ENCODE measurements around the gene MYO9A.

The MYO9A gene

GRCh38 chr15:72147418-72147817, 29.5 kb upstream of the MYO9A start:
- no peak for TF ChIP-seq CTCF (IDR thresholded peaks at IDR 0.05; ENCODE audit: poor library complexity, severe bottlenecking)
- DNase-seq (ENCODE audit: low spot score): no peak
- Histone ChIP-seq H3K9me3 (ENCODE audit: severe bottlenecking) (no peaks in the 10 kb centered on the region), H3K36me3 (ENCODE audit: low read depth) (no peaks in the 10 kb centered on the region), H3K27me3 (ENCODE audit: insufficient read depth, poor library complexity, severe bottlenecking) (no peaks in the 10 kb centered on the region), H3K4me3 (ENCODE audit: severe bottlenecking) (no peak overlapping the region), H3K4me1 (ENCODE audit: insufficient read depth, poor library complexity, severe bottlenecking) (no peaks in the 10 kb centered on the region), H3K27ac (ENCODE audit: poor library complexity, severe bottlenecking) (no peak overlapping the region)
- no peak for ATAC-seq (ENCODE audit: low read depth)

GRCh38 chr15:72146934-72147333, 29.0 kb upstream of the MYO9A start:
- ATAC-seq (ENCODE audit: low read depth): no peak
- TF ChIP-seq CTCF (IDR thresholded peaks at IDR 0.05; ENCODE audit: poor library complexity, severe bottlenecking): no peak
- no peak overlapping the region for H3K4me3 ChIP-seq (ENCODE audit: severe bottlenecking)

GRCh38 chr15:72146221-72146620, 28.3 kb upstream of the MYO9A start:
- H3K27ac ChIP-seq (ENCODE audit: poor library complexity, severe bottlenecking): no peak overlapping the region
- no peaks in the 10 kb centered on the region for H3K4me1 ChIP-seq (ENCODE audit: insufficient read depth, poor library complexity, severe bottlenecking)
- ATAC-seq (ENCODE audit: low read depth): no peak
- no peak overlapping the region for H3K4me3 ChIP-seq (ENCODE audit: severe bottlenecking)
- H3K9me3 ChIP-seq (ENCODE audit: severe bottlenecking): no peaks in the 10 kb centered on the region
- no peak for DNase-seq (ENCODE audit: low spot score)
- no peak for TF ChIP-seq CTCF (IDR thresholded peaks at IDR 0.05; ENCODE audit: poor library complexity, severe bottlenecking)
- no peaks in the 10 kb centered on the region for H3K36me3 ChIP-seq (ENCODE audit: low read depth)
- H3K27me3 ChIP-seq (ENCODE audit: insufficient read depth, poor library complexity, severe bottlenecking): no peaks in the 10 kb centered on the region

More at GRCh38 chr15:72146934-72147333, 29.0 kb upstream of the MYO9A start:
- H3K27me3 ChIP-seq (ENCODE audit: insufficient read depth, poor library complexity, severe bottlenecking): no peaks in the 10 kb centered on the region
- H3K27ac ChIP-seq (ENCODE audit: poor library complexity, severe bottlenecking): no peak overlapping the region
- no peaks in the 10 kb centered on the region for H3K36me3 ChIP-seq (ENCODE audit: low read depth)
- no peaks in the 10 kb centered on the region for H3K9me3 ChIP-seq (ENCODE audit: severe bottlenecking)
- no peak for DNase-seq (ENCODE audit: low spot score)
- no peaks in the 10 kb centered on the region for H3K4me1 ChIP-seq (ENCODE audit: insufficient read depth, poor library complexity, severe bottlenecking)

GRCh38 chr15:72141171-72142084, 23.5 kb upstream of the MYO9A start:
- no peak for ATAC-seq (ENCODE audit: low read depth)
- H3K27me3 ChIP-seq (ENCODE audit: insufficient read depth, poor library complexity, severe bottlenecking): no peaks in the 10 kb centered on the region

More at GRCh38 chr15:72141171-72142084, 23.5 kb upstream of the MYO9A start:
- Histone ChIP-seq H3K4me3 (ENCODE audit: severe bottlenecking) (no peak overlapping the region), H3K27ac (ENCODE audit: poor library complexity, severe bottlenecking) (no peak overlapping the region), H3K4me1 (ENCODE audit: insufficient read depth, poor library complexity, severe bottlenecking) (no peaks in the 10 kb centered on the region), H3K9me3 (ENCODE audit: severe bottlenecking) (no peaks in the 10 kb centered on the region), H3K36me3 (ENCODE audit: low read depth) (no peaks in the 10 kb centered on the region)
- DNase-seq (ENCODE audit: low spot score): no peak
- no peak for TF ChIP-seq CTCF (IDR thresholded peaks at IDR 0.05; ENCODE audit: poor library complexity, severe bottlenecking)
